Motor neuron (in vitro differentiated cells): ENCODE measurements around the gene SYT2. TPM values are rescaled to one million over a fixed set of nuclear protein-coding genes. Genes with fewer than 3 reads are reported as not detected.
"Not testable (repeated sequence)": the region's sequence is repeated elsewhere in the genome, so short reads cannot be mapped to it uniquely, and the experiment has no call there.

Experiments used
- ATAC-seq, 8 experiments: fragments of 200-7000 bp; cut with Tn5 transposase; replicated peaks in 6 of 8; 2 replicates each; pipeline ENCODE4 v1.8.0; 2021; ENCODE audit warnings: mild to moderate bottlenecking in 8 of 8, moderate library complexity in 8 of 8
- H3K27ac ChIP-seq, 2 donors: fragments of 250-450 bp; sonication (Bioruptor Pico); 2 replicates each; pipeline ENCODE4 v1.9.0; 2021; ENCODE audit warnings: antibody characterized with exemption in 2 of 2, mild to moderate bottlenecking in 2 of 2, moderate library complexity in 1 of 2
- H3K4me1 ChIP-seq, 2 donors: fragments of 250-450 bp; sonication (Bioruptor Pico); replicated peaks in 1 of 2; 2 replicates each; pipeline ENCODE4 v1.6.1; 2021; ENCODE audit warnings: antibody characterized with exemption in 2 of 2, mild to moderate bottlenecking in 2 of 2, moderate library complexity in 1 of 2
- H3K4me3 ChIP-seq, 5 donors: fragments of 250-450 bp; sonication (Bioruptor Pico); 2 replicates each; pipeline ENCODE4 v1.9.0; 2021; ENCODE audit warnings: antibody characterized with exemption in 5 of 5, mild to moderate bottlenecking in 5 of 5, moderate library complexity in 4 of 5
- WGBS, 10 experiments: fragments of 450-650 bp; shearing (Covaris generic); methylation state at CpG; one replicate each; pipeline ENCODE4 v1.0.0; 2022; 5-methylcytosine and 5-hydroxymethylcytosine counted together
- in situ Hi-C, 9 experiments: fragments of 400-800 bp; cut with MboI; loops; one replicate each; pipeline ENCODE4 v1.15.0; 2021; ENCODE audit warnings: low sequenced_read_pairs in 9 of 9, low pct_unique_long_range_greater_than_20kb in 2 of 9; ENCODE audit not compliant: unreplicated experiment in 9 of 9
- total RNA-seq, 8 experiments: library from RNA; unstranded; fragments of 300-600 nt; gene quantifications; 2 replicates each; pipeline versions ENCODE4 v1.2.3 to v1.2.4, GENCODE V29; 2022

The SYT2 gene
- total RNA-seq: 10 to 100 TPM in 2 of 8 experiments, 1 to 10 TPM in 4, under 1 TPM in 2; 0.29 to 23.5 (median 5.5) TPM

DNA sequence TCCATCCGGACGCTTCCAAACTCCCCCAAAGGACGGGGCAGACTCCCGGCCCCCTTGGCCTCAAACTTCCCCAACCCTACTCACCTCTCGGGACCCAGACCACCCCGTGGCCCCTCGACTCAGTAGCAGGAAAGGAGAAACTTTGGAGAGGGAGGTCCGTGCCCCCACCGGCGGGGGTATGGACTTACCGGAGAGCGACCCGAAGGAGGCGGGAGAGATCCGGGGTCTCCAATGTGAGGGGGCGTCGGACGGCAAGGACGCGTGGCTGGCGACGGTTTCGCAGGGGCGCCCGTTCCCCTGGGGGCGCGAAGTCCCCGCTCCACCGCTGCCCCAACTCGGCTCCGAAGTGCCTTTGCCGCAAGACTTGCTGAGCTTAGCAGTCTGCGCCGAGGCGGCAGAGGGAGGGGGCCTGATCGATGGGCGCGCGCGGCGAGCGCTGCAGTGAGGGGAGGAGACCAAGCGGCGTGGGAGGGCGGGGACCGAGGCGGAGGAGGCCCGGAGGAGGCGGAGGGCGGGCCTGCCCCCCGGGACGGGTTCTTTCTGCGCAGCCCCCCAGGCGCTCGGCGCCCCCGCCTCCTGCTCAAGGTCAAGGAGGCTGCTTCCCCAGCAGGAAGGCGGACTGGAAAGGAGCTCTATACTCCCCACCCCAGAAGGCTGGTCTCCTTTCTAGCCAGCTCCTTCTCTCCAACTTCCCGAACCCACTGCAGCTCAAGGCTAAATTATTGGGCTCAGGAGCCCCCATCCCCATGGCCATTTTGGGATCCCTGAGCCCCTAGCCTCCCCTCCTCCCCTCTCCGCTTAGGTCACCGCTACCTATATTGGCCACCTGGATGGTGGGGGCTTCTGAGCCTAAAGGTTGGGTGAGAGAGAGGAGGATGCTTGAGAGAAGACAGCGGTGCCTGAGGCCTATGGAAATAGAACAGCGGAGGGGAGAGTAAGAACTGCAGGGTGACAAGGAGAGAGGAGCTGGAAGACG, at the start of gene SYT2:
SYT2 (minus strand) TSS at position 385 of the 976 bp plus-strand sequence. CDS start 104,682 bp downstream, outside the sequence.
- ATAC-seq: peak; percentile 87 to 94 (median 92)
- peaks cover 35 to 39% of the 10 kb centered on the region in 2 donors for H3K4me1 ChIP-seq
- in situ Hi-C loops: loop anchor here in 4 of 9 experiments (25.0 kb wide), 4 partner anchors 198 to 523 kb away; partner anchors contain the start of genes PPP1R12B (in 2 of the 4), UBE2T (in 2 of the 4) and LGR6 (in 1 of the 4)
- 13 to 63% (median 53%) methylated on average over 1 to 8 of the region's 64 CpGs; no CpG with 5 or more reads in 3 of the 10 experiments for WGBS, 10 experiments
- no peak within 1 kb of the TSS for H3K27ac ChIP-seq
- peak within 1 kb of the TSS; percentile 22 to 32 (median 30) for H3K4me3 ChIP-seq

DNA sequence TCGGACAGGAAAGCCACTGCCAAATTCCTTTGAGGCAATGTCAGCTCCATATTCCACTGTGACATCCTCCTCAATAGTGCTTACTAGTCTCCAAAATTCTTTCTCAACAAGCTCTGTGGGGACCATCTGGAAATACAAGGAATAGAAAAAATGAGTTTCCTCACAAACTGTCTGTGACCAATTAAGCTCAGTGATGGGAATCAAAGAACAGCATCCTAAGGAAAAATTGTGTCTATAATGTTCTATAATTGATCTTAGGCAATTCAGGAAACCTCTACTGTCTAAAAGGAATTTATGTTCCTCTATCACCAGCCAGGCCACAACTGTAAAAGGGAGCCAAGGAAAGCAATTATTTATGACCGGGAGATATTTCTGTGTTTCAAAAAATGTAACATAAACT, 46.1 kb upstream of the SYT2 start:
- no peak for ATAC-seq
- Histone ChIP-seq H3K27ac (no peak overlapping the region), H3K4me1 (no peaks in the 10 kb centered on the region), H3K4me3 (no peak overlapping the region)
- WGBS, 10 experiments: 29 to 100% (median 78%) methylated on average over 1 to 2 of the region's 2 CpGs; no CpG with 5 or more reads in 1 of the 10 experiments
- in situ Hi-C loops: loop anchor here in 1 of 9 experiments (25.0 kb wide), 1 partner anchor 231 kb away; no protein-coding TSS in a partner anchor

DNA sequence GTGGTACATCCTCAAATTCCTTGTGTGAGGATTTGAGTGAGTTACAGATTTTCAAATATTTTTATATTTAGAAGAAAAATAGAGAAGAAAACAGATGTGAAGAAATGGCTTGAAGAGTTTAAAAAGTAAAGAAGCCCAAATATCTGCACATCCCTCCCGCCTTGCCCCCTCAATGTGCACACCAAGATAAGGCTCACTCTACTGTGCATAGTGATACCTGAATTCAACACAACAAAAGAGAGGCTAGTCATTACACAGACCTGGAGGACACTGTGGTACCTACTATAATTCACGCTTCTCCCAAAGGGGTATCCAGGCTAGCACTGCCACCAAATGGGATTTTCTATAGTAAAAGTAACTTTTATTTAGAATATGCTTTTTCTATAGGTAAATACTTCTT, 44.0 kb upstream of the SYT2 start:
- Histone ChIP-seq H3K27ac (no peak overlapping the region), H3K4me3 (no peak overlapping the region), H3K4me1 (no peaks in the 10 kb centered on the region)
- WGBS, 10 experiments: 86 to 100% (median 100%) methylated on average over 1 to 2 of the region's 2 CpGs; no CpG with 5 or more reads in 3 of the 10 experiments
- in situ Hi-C loops: loop anchor here in 1 of 9 experiments (25.0 kb wide), 1 partner anchor 233 kb away; no protein-coding TSS in a partner anchor
- no peak for ATAC-seq

DNA sequence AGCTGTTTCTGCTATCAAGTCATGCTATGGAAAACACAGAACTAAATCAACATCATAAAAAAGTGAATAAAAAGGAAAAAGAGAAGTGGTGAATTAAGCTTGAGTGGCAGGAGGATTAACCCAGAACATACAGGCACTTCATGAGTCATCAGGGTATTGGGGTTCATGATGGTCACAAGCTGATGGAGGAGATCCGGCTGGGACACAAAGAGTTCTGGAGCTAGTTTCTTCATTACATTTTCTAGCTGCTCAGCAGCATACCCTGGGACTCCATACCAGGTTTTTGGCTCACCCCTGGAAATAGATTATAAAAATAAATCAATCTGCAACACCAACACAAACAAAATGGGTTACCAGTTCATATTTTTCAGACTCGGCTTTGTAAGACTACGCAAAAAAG, 42.5 kb upstream of the SYT2 start:
- in situ Hi-C loops: loop anchor here in 1 of 9 experiments (25.0 kb wide), 1 partner anchor 235 kb away; no protein-coding TSS in a partner anchor
- H3K4me3 ChIP-seq: no peak overlapping the region
- no peak for ATAC-seq
- no peaks in the 10 kb centered on the region for H3K4me1 ChIP-seq
- no peak overlapping the region for H3K27ac ChIP-seq
- WGBS, 10 experiments: 54 to 90% (median 70%) methylated on average over 2 to 3 of the region's 3 CpGs

DNA sequence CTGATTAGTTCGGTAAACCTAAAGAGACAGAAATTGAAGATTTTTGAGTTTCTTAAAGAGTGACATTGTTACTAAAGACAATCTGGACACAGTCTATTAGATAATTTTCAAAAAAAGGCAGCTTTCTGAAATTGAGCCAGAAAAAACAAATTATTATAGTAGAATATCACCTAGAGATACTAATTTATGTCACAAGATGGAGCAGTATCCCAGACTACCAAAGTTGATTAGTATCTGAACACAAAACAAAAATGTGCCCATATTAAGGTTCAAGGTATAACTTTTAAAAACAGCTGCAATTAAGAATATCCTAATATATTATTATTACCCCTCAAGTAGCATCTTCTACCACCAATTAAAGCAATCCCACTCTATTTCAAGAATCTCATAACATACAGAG, 40.5 kb upstream of the SYT2 start:
- Histone ChIP-seq H3K4me3 (no peak overlapping the region), H3K27ac (no peak overlapping the region), H3K4me1 (no peaks in the 10 kb centered on the region)
- WGBS, 10 experiments: 67 to 100% (median 92%) methylated on average over 1 of the region's 1 CpG; no CpG with 5 or more reads in 3 of the 10 experiments
- ATAC-seq: no peak
- in situ Hi-C loops: loop anchor here in 1 of 9 experiments (25.0 kb wide), 1 partner anchor 237 kb away; no protein-coding TSS in a partner anchor

DNA sequence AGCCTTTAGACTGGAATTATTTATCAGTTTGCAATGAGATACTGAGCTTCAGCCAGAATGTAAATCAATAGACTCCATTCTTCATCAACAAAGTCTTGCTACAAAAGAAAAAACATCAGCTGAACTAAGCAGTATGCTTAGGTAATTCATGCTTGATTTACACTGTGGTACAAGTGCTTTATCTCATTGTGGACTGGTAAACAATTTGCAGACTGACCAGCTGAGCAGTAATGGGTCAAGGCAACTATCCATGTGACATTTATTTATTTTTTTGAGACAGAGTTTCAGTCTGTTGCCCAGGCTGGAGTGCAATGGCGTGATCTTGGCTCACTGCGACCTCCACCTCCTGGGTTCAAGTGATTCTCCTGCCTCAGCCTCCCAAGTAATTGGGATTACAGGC, 39.8 kb upstream of the SYT2 start:
- peak in 2 of 8 experiments; percentile 12 to 53 for ATAC-seq
- Histone ChIP-seq H3K4me3 (no peak overlapping the region), H3K27ac (no peak overlapping the region), H3K4me1 (no peaks in the 10 kb centered on the region)
- 90 to 100% (median 100%) methylated on average over 1 to 2 of the region's 2 CpGs; no CpG with 5 or more reads in 4 of the 10 experiments for WGBS, 10 experiments
- in situ Hi-C loops: loop anchor here in 1 of 9 experiments (25.0 kb wide), 1 partner anchor 237 kb away; no protein-coding TSS in a partner anchor

DNA sequence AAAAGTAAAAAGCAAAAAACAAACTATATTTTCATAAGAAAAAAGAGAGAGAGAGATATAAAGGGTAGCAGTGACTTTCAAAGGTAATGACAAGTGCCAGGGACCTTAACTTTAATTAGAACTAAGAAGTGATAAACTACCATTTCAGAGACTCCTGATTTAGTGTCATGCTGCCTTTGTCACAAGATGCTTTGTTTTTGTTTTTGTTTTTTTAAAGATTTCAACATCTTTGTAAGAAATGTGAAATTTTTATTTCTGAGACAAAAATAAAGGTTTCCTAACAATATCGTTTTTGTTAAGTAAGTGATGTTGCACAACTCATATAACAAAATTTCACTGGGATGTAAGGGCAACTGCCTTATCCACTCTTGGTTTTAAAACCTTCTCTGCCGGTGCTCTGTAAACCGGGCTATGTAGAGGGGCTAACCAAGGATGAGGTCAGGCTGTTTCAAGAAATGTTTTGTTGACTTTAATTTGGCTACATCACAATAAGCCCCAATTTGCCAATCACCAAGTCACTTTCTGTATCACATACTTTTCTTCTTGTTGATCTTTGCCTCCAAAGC, 35.2 kb upstream of the SYT2 start:
- no peak overlapping the region for H3K4me3 ChIP-seq
- no peaks in the 10 kb centered on the region for H3K4me1 ChIP-seq
- no peak for ATAC-seq
- in situ Hi-C loops: no loop called here
- WGBS, 10 experiments: 58 to 100% (median 93%) methylated on average over 1 to 3 of the region's 3 CpGs
- H3K27ac ChIP-seq: no peak overlapping the region

DNA sequence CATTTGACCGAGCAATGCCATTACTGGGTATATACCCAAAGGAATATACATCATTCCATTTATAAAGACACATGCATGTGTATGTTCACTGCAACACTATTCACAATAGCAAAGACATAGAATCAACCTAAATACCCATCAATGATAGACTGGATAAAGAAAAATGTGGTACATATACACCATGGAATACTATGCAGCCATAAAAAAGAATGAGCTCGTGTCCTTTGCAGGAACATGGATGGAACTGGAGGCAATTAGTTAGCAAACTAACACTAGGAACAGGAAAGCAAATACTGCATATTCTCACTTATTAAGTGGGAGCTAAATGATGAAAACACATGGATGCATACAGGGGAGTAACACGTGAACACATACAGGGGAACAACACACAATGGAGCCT, 34.5 kb upstream of the SYT2 start:
- in situ Hi-C loops, H3K4me1 ChIP-seq, ATAC-seq, H3K4me3 ChIP-seq, H3K27ac ChIP-seq: not testable (repeated sequence)
- WGBS, 10 experiments: 93 to 100% (median 96%) methylated on average over 2 to 3 of the region's 3 CpGs

DNA sequence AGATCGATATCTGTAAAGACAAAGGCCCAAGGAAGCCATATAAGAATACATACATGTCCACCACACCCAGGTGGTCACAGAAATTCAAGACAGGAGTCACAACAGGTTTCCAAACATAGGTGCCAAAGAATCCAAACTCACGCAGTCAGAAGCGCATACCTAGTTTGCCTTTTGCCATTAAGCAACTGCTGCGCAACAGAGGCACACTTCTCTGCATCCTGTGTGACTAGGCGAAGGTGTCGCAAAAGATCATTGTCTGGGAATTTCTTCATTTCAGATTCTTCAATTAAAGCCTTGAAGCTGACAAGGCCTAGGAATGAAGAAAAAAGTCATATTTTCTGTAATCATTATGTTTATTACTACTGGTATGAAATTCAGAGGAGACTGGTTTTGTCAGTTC, 32.2 kb upstream of the SYT2 start:
- no peak overlapping the region for H3K4me3 ChIP-seq
- no peak overlapping the region for H3K27ac ChIP-seq
- ATAC-seq: no peak
- in situ Hi-C loops: no loop called here
- 96 to 100% (median 100%) methylated on average over 1 to 6 of the region's 6 CpGs; no CpG with 5 or more reads in 1 of the 10 experiments for WGBS, 10 experiments
- no peaks in the 10 kb centered on the region for H3K4me1 ChIP-seq

DNA sequence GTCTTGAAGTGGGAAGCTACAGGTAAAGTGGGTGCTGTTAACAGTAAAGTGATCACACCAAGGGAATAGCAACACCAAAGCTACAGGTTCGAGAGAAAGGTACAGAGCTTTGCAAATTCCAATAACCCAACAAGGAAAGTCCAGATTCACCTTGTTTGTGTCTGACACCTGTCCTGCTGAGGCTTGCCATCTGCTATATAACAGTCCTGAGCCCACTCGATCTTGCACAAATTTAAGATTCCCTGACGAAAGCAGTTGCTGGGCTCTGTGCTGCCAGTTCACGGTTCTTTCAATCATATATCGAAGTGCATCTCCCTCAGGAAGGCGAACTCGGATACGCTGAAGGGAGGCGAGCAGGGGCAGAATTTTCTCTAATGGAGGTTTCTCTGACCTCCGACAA, 23.0 kb upstream of the SYT2 start:
- H3K4me3 ChIP-seq: no peak overlapping the region
- no peak for ATAC-seq
- H3K4me1 ChIP-seq: no peaks in the 10 kb centered on the region
- no peak overlapping the region for H3K27ac ChIP-seq
- in situ Hi-C loops: no loop called here
- 85 to 99% (median 94%) methylated on average over 2 to 10 of the region's 10 CpGs for WGBS, 10 experiments

DNA sequence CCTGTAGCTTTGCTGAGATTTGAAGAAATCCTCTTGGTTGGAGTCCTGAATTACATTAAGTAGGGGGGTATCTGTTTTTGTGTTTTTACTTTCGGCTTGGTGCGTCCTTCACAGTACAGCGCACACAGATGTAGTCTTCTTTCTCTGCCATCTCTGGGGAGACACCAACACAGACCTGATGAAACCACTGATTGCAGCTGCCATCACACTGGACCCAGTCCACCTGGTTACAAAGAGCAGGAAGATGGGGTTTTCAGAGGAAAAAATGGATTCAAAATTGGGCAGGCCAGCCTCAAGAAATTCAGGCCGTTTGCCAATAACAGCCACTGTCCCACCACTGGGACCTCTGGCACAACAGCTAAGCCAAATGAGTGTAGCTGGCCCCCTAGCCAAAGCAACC, 18.7 kb upstream of the SYT2 start:
- no peaks in the 10 kb centered on the region for H3K4me1 ChIP-seq
- WGBS, 10 experiments: 0 to 100% (median 97%) methylated on average over 1 to 4 of the region's 4 CpGs; no CpG with 5 or more reads in 1 of the 10 experiments
- no peak for ATAC-seq
- in situ Hi-C loops: no loop called here
- H3K27ac ChIP-seq: no peak overlapping the region
- no peak overlapping the region for H3K4me3 ChIP-seq

DNA sequence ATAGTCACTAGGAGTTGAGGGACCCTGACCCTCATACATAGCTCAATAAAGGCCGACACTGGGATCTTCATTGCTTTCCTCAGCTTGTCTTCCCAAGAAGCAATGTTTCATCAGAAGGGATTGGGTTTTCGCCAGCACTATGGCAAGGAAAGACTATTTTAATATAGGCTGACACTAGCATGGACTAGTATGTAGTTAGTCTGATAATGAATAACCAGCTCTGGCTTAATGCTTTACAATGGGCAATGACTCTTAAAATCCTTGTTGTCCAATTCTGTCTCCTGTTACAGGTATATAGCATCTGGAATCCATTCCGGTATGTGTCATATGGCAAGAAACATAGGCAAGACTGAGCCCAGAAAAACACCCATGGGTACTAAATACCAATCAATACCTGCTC, 15.3 kb upstream of the SYT2 start:
- 83 to 100% (median 97%) methylated on average over 1 to 3 of the region's 3 CpGs for WGBS, 10 experiments
- Histone ChIP-seq H3K4me3 (no peak overlapping the region), H3K4me1 (no peaks in the 10 kb centered on the region), H3K27ac (no peak overlapping the region)
- ATAC-seq: no peak
- in situ Hi-C loops: no loop called here

DNA sequence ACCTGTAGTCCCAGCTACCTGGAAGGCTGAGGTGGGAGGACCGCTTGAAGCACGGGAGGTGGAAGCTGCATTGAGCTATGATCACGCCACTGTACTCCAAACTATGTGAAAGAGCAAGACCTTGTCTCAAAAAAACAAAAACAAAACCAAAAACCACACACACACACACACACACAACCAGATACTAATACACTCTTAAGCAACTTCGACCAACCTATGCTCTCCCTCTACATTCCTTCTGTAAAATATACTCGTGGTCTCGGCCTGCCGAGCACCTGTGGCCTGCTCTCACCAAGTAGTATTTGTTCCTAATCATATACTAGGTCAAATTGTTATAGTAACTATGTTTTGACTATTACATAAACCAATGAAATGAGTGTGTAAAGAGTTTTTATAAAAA, 13.5 kb upstream of the SYT2 start:
- in situ Hi-C loops: loop anchor here in 4 of 9 experiments (25.0 kb wide), 4 partner anchors 211 to 536 kb away; partner anchors contain the start of genes PPP1R12B (in 2 of the 4), UBE2T (in 2 of the 4) and LGR6 (in 1 of the 4)
- Histone ChIP-seq H3K4me3 (no peak overlapping the region), H3K27ac (no peak overlapping the region), H3K4me1 (no peaks in the 10 kb centered on the region)
- 92 to 100% (median 96%) methylated on average over 1 to 7 of the region's 7 CpGs; no CpG with 5 or more reads in 1 of the 10 experiments for WGBS, 10 experiments
- ATAC-seq: no peak
